HG02840 (cell line): ENCODE results near the gene TMA16.
"Not testable (repeated sequence)": the region's sequence is repeated elsewhere in the genome, so short reads cannot be mapped to it uniquely, and the experiment has no call there.

Experiments
- ATAC-seq: cut with Tn5 transposase; IDR thresholded peaks from one replicate; pipeline ENCODE4 v1.9.1; 2021; ENCODE audit warnings: mild to moderate bottlenecking, moderate library complexity, moderate number of reproducible peaks; ENCODE audit not compliant: unreplicated experiment, low FRiP score

Gene TMA16

GRCh38 chr4:163505374-163505773 lies 10.9 kb downstream of the TMA16 start:
- no peak for ATAC-seq

GRCh38 chr4:163515198-163515597 lies 20.7 kb downstream of the TMA16 start:
- ATAC-seq, result no peak

- ATAC-seq, result no peak
Measured at GRCh38 chr4:163523791-163524365, 29.4 kb downstream of the TMA16 start.

GRCh38 chr4:163525982-163526381 lies 31.5 kb downstream of the TMA16 start:
- no peak for ATAC-seq

- ATAC-seq, result no peak
Measured at GRCh38 chr4:163527172-163527571, 32.7 kb downstream of the TMA16 start.

- no peak for ATAC-seq
Measured at GRCh38 chr4:163528653-163529052, 34.2 kb downstream of the TMA16 start.

- ATAC-seq, result no peak
Measured at GRCh38 chr4:163534056-163534455, 39.6 kb downstream of the TMA16 start.

GRCh38 chr4:163535657-163536056 lies 41.2 kb downstream of the TMA16 start:
- ATAC-seq, result no peak

- ATAC-seq, result no peak
Measured at GRCh38 chr4:163536091-163536490, 41.6 kb downstream of the TMA16 start.

- ATAC-seq, result no peak
Measured at GRCh38 chr4:163537114-163537513, 42.6 kb downstream of the TMA16 start.

GRCh38 chr4:163538820-163539219 lies 44.3 kb downstream of the TMA16 start:
- ATAC-seq, result not testable (repeated sequence)

- ATAC-seq, result no peak
Measured at GRCh38 chr4:163540448-163540847, 46.0 kb downstream of the TMA16 start.

GRCh38 chr4:163540977-163541376 lies 46.5 kb downstream of the TMA16 start:
- no peak for ATAC-seq

GRCh38 chr4:163542275-163542674 lies 47.8 kb downstream of the TMA16 start:
- ATAC-seq, result no peak

- peak; percentile 73 for ATAC-seq
Measured at GRCh38 chr4:163544407-163545038, 50.0 kb downstream of the TMA16 start.

GRCh38 chr4:163548481-163549243 lies 54.2 kb downstream of the TMA16 start:
- no peak for ATAC-seq

GRCh38 chr4:163550869-163551267 lies 56.4 kb downstream of the TMA16 start:
- no peak for ATAC-seq

- no peak for ATAC-seq
Measured at GRCh38 chr4:163553146-163553545, 58.7 kb downstream of the TMA16 start.

GRCh38 chr4:163554870-163555465 lies 60.5 kb downstream of the TMA16 start:
- no peak for ATAC-seq

GRCh38 chr4:163556177-163556576 lies 61.7 kb downstream of the TMA16 start:
- no peak for ATAC-seq

GRCh38 chr4:163556650-163557391 lies 62.3 kb downstream of the TMA16 start:
- ATAC-seq, result no peak
